GM18867 (cell line): ENCODE results near the gene ZC3H18.
"Not testable (repeated sequence)": the region's sequence is repeated elsewhere in the genome, so short reads cannot be mapped to it uniquely, and the experiment has no call there.

Source experiments
- ATAC-seq: cut with Tn5 transposase; IDR thresholded peaks from one replicate; pipeline ENCODE4 v1.9.1; 2021; ENCODE audit warnings: mild to moderate bottlenecking, moderate library complexity; ENCODE audit not compliant: unreplicated experiment

ZC3H18 gene

DNA sequence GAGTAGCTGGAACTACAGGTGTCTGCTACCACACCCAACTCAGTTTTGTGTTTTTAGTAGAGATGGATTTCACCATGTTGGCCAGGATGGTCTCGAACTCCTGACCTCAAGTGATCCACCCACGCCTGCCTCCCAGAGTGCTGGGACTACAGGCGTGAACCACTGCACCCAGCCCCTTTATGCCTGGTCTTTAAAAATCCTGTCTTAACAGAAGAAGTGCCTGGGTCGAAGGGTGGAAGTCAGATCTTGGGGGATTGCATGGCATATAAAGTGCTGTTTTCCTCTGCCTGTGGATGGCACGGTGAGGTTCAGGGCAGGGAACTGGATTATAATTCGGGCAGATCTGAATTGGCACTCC lies 30.3 kb downstream of the ZC3H18 start:
- ATAC-seq = no peak

DNA sequence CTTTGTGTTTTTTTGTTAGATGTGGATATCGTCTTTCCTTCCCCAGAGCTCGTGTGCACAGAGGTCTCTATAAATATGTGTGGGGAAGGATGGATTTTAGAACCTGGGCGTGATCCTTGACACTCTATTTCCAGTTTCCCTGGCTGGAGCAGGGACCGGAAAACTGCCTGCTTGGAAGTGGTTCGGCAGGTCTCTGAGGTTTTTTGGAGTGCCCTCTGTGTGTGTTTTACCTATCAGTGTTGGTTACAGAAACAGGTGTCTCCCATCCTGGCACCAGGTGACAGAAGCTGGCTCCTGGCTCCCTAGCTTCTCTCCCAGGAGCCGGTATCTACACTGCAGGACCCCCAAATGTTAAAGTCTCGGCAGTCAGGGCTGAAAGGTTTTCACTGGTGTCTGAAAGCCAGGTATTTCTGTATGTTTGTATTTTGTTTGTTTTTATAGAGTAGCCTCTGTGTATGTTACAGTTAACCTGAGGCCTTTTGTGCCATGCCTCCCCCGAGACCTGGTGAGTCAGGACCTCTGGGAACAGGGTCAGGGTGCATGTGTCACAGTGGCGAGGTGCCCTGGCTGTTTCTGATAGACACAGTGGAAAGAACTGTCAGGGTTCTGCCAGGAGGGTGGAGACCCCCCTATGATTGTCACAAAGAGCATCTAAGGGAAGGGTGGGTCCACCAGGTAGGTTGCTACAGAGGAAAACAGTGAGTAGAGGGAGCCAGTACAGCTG lies 31.3 kb downstream of the ZC3H18 start:
- no peak for ATAC-seq

DNA sequence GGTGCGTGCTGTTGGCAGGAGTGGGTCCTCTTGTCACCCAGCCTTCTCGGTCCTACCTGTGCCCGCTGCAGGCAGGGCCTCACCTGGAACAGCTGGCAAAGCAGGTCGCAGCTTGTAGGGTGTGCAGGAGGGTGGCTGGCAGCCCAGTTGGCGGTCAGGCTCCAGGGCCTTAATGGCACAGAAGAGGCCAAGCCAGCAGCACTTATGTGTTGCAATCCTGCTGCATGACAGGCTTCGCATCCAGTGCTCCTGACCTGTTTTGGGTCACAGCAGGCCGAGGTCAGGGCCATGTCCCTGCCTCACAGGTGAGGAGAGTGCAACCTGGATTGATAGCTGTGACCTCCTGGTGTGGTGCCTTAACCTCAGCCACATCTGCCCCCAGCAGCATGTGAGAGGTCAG lies 31.9 kb downstream of the ZC3H18 start:
- ATAC-seq = no peak

DNA sequence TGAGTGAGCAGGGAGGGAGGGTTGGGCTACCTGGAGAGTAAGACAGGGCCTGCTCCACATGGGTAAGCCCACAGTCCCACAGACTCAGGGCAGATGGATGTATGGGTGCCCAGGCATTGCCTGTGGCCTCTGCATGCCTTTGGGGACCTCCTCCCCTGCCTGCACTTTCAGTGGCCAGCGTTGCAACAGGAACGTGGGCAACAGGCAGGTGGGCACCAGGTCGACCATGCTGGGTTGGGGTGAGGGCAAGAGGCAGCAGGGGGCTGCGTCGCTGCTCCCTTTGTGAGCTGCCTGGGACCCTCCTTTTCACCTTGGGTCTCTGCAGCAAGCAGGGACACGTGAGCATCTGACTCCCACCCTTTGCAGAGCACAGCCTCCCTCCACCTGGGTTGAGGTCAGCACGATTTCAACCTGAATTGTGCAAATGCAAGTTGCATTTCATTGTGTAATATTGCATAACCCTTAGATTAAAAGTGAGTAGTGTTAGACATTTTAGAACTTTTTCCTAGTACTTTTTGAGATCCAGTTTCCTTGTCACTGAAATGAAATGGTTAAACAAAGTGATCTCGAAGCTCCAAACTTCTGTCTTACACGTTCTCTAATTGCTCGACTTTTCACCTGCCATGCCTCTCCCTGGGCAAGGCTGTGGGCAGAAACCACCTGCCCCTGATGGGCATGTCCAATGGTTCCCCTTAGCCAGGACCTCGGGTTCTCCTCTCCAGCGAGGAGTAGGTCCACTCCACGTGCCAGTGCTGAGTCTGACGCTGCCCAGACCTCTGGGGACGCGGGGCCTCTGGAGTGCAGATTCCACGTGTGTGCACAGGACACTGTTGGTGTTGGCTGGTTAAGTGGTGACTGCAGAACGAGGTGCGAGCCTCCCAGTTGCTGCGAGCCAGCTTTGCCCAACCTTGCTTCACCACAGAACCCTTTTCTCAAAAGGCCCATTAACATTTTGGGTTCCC lies 35.3 kb downstream of the ZC3H18 start:
- no peak for ATAC-seq

DNA sequence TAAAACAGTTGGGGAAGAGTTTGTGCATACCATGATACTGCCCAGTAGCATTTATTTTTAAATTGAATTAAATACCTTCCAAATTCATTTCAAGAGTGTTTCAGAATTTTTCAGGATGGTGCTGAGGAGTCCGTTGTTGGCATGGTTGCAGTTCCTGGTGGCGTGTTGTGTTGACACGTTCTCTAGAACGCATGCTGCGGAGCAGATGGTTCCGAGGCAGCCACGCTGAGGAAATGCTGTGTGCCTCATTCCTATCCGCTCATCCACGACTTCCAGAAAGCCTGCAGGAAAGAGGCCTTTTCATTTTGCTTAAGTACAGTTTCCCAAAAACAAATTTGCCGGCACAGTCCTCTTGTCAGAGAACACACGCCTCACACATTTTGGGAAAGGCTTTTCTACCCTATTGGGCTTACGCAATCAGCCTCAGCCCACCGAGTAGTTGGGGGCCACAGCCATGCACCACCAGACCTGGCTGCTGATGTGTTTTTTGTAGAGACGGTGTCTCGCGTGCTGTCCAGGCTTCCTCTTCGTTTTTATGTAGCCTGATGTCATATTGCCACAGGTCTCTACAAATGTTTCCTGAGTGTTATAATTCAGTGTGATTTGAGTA lies 36.0 kb downstream of the ZC3H18 start:
- no peak for ATAC-seq

DNA sequence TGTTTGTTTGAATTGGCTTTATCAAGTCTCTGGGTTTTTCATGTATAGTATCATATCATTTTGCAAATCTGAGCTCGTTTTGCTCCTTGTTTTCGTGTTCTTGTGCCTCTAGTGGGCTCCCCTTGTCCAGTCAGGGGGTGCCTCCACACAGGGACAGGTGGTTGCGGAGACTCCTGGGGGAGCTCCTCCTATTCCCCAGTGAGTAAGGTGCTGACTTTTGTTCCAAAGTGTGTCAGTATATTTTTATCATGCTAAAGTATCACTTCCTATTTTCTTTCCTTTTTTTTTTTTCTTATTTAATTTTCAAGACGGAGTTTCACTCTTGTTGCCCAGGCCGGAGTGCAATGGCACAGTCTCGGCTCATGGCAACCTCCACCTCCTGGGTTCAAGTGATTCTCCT lies 37.9 kb downstream of the ZC3H18 start:
- no peak for ATAC-seq

- not testable (repeated sequence) for ATAC-seq
Observed at GRCh38 chr16:88609426-88609825, 39.2 kb downstream of the ZC3H18 start.

GRCh38 chr16:88610080-88610479 lies 39.9 kb downstream of the ZC3H18 start:
- ATAC-seq = no peak

DNA sequence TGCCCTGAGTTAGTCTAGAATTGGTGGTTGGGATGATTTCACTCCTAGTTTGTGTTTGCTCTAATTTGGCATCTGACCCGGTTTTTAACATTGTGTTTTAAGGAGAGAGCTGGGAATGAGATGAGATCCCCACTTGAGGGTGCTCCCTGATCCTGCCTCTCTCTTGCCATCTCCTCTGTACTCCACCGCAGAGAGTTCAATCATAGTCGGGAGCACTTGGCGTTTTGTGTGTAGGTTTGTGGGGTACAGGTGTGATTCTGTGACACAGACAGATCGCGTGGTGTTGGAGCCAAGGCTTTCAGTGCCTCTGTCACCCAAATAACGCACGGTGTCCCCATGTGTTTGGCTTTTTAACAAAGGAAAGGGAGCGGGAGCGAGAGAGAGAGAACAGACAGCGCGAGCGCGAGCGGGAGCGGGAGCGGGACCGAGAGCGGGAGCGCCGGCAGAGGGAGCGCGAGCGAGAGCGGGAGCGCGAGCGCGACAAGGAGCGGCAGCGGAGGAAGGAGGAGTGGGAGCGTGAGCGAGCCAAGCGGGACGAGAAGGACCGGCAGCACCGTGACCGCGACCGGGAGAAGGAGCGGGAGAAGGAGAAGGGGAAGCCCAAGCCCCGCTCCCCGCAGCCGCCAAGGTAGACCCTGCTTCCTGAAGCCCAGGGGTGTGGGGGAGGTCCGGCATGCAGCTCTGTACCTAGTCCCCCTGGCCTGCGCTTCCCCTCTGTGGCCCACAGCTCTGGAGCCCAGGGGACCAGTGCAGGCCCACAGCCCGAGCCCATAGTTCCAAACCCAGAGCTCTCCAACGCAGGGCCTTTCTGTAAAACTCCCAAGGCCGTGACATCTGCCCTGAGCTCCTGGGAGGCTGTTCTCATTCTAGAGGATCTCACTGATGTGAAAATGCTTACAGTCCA lies 41.0 kb downstream of the ZC3H18 start:
- ATAC-seq = no peak

GRCh38 chr16:88613293-88613692 lies 43.1 kb downstream of the ZC3H18 start:
- no peak for ATAC-seq

DNA sequence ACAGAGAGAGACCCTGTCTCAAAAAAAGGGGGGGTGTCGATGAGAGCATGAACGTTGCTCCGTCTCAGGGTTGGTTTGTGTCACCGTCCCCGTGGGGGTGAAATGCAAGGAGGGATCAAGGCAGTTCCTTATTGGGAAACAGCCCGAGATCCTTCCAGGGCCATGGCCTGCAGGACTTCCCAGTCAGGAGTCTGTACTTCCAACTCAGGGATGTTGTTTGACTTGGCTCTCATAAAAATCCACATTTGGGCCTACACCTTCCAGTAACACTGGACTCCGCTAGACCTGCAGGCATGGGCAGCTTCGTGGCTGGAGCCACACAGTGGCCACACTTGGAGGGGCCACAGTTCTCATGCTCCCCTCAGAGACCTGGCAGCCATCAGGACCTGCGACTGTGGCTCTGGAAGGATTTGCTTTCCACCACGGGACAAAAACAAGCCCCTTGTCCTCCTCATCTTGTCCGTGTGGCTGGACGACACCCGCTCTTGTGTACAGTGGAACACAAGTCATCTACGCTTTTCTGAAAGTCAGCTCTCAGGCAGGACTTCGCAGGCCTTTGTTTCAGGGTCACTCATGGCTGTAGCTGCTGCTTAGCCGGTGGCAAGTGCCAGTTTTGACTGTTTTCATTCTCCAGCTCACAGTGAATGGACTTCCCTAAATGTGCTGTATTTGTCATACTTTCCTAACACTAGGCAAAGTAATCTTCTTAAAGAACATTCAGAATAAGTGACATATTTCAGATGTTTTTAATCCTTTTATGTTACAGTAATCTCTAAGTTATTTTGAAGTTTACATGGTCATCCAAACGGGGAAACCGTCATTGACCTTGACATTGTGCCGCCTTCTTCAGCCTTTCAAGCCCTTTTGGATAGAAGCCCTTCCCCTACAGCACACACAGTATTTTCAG lies 44.0 kb downstream of the ZC3H18 start:
- ATAC-seq = no peak

DNA sequence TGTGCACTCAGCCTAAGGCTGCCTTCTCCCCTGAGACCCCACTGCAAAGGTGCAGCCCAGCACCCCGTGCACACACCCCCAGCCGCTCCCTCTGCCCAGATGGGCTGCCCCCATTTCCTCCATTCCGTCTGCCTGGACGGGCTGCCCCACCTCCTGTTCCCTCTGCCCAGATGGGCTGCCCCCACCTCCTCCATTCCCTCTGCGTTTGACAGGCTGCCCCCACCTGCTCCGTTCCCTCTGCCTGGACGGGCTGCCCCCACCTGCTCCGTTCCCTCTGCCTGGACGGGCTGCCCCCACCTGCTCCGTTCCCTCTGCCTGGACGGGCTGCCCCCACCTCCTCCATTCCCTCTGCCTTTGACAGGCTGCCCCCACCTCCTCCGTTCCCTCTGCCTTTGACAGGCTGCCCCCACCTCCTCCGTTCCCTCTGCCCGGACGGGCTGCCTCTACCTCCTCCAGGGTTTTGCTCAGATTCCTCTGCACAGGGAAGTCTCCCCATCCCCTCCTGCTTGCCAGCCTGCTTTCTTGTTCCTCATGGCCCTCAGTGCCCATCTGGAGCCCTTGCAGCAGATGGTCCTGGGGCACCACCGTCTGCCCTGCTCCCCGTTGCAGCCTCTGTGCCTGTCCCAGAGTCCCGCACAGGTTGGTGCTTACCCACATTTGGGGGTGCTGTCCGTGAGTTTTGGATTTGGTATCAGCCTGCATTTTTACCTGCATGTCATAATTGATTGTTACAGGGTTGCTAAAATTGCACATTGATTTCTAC lies 44.8 kb downstream of the ZC3H18 start:
- ATAC-seq = no peak

GRCh38 chr16:88616320-88616719 lies 46.1 kb downstream of the ZC3H18 start:
- ATAC-seq = no peak

DNA sequence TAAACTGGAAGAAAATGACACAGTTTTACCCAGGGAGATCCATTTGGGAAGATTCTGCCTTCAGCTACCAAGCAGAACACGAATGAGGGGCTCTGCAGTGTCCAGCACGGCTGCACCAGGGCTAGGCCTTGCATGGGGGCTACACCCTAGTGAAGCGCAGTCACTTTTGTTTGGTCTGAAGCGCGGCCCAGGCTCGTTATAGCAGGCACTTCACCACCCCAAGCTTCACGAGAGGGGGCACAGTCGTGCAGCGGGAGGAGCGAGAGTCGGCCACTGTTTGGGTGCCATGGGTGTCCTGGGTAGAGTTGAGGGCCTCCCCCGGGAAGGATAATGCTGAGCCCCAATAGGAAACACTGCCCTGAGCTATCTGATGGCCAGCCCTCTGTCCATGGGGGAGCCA lies 46.5 kb downstream of the ZC3H18 start:
- no peak for ATAC-seq

DNA sequence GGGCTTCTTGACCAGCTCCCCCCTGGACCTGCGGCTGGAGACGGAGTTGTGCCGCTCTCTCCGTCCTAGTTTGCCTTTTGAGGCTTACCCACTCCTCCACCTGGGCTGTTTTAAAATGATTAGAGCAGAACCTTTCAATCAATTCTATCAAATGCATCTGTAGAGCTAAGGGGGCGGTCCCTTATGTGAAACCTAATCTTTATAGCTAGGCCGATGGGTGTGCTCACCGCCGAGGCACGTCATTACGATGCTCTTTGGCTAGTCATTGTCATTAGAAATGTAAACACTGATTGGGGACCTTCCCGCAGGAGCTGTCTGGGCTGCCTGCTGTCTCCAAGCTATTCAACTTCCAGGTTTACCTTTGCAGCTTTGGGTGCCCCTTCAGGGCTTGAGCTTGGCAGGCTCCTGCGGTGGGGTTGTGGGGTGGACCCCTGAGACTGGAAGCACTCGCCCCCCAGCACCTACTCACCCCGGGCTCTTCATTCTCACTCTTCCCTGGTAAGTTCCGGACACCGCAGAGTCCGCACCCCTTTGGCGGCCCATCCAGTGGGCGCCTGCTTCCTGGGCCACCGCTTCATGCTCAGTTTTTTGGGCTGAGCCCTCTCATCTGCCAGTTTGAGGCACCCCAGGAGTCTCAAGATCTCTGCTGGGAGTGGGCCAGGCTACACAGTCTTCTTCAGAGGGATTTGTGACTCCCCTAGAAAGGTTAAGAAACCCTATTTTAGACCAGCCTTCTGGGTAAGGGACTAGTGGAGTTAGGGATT lies 47.2 kb downstream of the ZC3H18 start:
- no peak for ATAC-seq

DNA sequence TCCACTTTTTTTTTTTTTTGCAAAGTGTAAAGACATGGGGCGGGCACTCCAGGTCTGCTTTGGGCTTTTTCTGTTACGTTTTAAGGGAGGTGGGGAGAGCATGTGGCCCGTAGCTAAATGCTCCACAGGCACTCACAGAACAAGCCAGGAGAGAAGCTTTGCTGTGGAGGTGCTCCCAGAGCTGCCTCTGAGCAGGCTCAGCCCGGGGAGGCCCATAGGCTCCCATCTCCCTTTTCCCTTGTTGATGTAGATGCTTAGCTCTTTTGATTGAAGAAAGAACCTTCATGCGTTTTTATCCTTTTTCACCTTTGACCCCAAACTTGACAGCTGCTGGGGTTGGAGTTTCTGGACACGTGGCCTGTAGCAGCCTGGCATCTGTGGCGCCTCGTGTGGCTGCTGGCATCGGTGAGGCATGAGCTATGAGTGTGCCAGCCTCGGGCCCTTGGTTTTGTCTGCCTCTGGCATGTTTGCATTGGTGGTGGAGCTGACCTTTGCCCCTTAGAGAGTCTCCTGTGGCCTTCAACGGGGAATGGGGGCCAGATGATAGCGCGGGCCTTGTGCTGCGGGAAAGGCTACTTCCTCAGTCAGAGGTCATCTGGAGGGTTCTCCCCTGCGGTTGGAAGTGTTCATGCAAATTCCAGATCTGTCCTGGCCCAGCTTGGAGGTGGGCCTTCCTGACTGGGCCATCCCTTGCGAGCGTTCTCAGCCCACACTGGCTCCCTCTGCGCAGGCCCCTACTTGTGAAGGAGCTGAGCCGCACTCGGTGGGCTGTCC lies 48.2 kb downstream of the ZC3H18 start:
- ATAC-seq = no peak

- no peak for ATAC-seq
Observed at GRCh38 chr16:88618956-88619667, 48.9 kb downstream of the ZC3H18 start.
